Measurements from ENCODE around the gene WTIP. TPM values are rescaled to one million over a fixed set of nuclear protein-coding genes. Genes with fewer than 3 reads are reported as not detected.
A peak's percentile ranks its signal among the peaks of the same experiment; 100 is the strongest.
"Not testable (repeated sequence)": the region's sequence is repeated elsewhere in the genome, so short reads cannot be mapped to it uniquely, and the experiment has no call there.

WTIP gene
- total RNA-seq, 1 experiment from 2014 or later = 10.1 TPM

- not testable (repeated sequence) for DNase-seq (ENCODE audit: low read depth)
Observed at GRCh38 chr19:34478496-34478895, 3.1 kb upstream of the WTIP start.

GRCh38 chr19:34479396-34479795, 2.2 kb upstream of the WTIP start:
- no peak for DNase-seq (ENCODE audit: low read depth)

GRCh38 chr19:34480491-34480890, 1.1 kb upstream of the WTIP start:
- DNase-seq (ENCODE audit: low read depth) = no peak

DNA sequence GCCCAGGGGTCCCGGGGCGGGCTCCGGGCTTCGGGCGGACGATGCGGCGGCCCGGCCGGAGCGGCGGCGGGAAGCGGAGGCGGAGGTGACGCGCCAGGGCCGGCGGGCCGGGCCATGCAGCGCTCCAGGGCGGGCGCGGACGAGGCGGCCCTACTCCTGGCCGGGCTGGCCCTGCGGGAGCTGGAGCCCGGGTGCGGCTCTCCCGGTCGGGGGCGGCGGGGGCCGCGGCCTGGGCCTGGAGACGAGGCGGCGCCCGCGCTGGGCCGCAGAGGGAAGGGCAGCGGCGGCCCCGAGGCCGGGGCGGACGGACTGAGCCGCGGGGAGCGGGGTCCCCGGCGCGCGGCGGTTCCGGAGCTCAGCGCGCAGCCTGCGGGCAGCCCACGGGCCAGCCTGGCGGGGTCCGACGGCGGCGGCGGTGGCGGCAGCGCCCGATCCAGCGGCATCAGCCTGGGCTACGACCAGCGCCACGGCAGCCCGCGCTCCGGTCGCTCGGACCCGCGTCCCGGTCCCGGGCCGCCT, 362 bp downstream of the WTIP start:
- peak; percentile 29 for DNase-seq (ENCODE audit: low read depth)

GRCh38 chr19:34482380-34483250, 1.1 kb downstream of the WTIP start:
- no peak for DNase-seq (ENCODE audit: low read depth)

DNA sequence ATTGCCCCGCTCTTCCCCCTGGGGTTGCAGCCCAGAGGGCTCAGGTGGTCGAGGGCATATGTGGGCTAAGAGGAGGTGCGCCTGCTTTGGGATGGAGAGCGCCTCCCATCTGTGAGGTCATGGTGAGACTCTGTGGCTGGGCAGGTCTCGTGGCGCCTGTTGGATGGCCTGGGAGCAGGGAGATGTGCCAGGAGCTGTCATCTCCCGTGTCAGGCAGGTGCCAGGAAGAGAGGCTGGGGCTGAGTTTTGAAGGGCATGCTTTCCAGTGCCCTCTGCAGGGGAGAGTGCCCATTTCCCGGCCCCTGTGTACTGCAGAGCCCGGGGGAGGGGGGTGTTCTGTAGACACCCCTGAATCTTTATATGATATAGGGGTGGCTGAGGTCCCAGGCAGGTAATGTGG, 2.8 kb downstream of the WTIP start:
- DNase-seq (ENCODE audit: low read depth) = no peak

- DNase-seq (ENCODE audit: low read depth) = no peak
Observed at GRCh38 chr19:34485831-34486230, 4.3 kb downstream of the WTIP start.

GRCh38 chr19:34487651-34488051, 6.1 kb downstream of the WTIP start:
- DNase-seq (ENCODE audit: low read depth) = no peak

GRCh38 chr19:34489175-34489574, 7.6 kb downstream of the WTIP start:
- no peak for DNase-seq (ENCODE audit: low read depth)

DNA sequence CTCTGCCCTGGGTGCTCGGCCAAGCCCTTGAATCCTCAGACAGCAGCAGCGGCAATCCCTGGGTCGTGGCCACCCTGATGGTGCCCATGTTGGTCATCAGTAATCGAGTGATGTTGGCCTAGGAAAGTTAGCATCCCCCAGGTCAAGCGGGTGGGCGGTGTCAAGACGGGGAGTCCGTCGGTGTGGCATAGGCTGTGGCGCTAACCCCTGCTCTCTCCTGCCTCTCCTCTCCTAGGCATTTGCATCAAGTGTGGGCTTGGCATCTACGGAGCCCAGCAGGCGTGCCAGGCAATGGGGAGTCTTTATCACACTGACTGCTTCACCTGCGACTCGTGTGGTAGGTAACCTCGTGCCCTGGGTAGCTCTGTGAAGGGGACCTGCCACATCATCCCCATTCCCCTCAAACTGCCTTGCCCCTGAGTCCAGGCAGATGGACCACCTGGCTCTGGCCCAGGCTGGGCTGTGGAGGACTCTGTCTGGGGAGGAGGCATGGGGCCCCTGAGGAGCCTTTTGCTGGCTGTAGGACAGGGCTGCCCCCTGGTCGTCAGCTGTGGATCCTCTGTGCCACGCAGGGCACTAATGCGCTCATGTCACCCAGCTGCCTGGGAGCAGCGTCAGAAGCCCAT, 8.7 kb downstream of the WTIP start:
- DNase-seq (ENCODE audit: low read depth) = no peak

GRCh38 chr19:34493038-34493648, 11.6 kb downstream of the WTIP start:
- no peak for DNase-seq (ENCODE audit: low read depth)

DNA sequence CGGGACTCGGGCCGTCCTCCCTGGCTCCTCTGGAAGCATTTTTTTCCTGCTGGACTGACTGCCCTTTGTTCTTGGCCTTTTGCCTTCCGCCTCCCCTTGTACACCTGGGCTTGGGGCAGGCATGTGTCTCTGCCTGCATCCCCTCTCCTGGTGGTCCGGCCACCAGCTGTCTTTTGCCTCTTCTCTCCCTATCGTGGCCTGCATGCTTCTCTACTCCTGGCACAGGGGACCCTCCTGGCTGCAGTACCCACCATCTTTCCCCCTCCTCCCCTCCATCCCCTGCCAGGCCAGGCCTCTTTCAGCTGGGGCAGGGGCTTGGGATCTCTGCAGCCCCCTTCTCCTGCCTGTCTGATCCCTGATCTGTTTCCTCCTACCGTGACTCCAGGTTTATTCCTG, 12.1 kb downstream of the WTIP start:
- DNase-seq (ENCODE audit: low read depth) = no peak

GRCh38 chr19:34494601-34495000, 13.0 kb downstream of the WTIP start:
- no peak for DNase-seq (ENCODE audit: low read depth)

DNA sequence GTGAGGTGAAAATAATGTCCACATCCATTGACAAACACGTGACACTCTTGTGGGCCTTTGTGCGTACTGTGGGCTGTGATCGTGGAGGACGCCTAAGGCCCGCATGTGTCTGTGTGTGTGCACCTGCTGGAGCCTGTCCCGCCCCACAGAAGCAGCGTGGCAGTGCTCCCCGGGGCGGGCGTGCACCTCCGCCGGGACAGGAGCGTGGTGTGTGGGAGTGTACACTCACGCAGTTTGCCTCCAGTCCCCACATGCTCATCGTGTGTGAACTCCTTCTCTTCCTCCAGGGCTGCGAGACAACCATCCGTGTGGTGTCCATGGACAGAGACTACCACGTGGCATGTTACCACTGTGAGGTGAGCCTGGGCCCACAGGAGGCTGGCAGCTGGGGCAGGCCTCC, 13.9 kb downstream of the WTIP start:
- DNase-seq (ENCODE audit: low read depth) = no peak

GRCh38 chr19:34497112-34497805, 15.7 kb downstream of the WTIP start:
- DNase-seq (ENCODE audit: low read depth) = no peak

GRCh38 chr19:34499155-34499834, 17.7 kb downstream of the WTIP start:
- DNase-seq (ENCODE audit: low read depth) = no peak

GRCh38 chr19:34500656-34501120, 19.1 kb downstream of the WTIP start:
- DNase-seq (ENCODE audit: low read depth) = no peak

DNA sequence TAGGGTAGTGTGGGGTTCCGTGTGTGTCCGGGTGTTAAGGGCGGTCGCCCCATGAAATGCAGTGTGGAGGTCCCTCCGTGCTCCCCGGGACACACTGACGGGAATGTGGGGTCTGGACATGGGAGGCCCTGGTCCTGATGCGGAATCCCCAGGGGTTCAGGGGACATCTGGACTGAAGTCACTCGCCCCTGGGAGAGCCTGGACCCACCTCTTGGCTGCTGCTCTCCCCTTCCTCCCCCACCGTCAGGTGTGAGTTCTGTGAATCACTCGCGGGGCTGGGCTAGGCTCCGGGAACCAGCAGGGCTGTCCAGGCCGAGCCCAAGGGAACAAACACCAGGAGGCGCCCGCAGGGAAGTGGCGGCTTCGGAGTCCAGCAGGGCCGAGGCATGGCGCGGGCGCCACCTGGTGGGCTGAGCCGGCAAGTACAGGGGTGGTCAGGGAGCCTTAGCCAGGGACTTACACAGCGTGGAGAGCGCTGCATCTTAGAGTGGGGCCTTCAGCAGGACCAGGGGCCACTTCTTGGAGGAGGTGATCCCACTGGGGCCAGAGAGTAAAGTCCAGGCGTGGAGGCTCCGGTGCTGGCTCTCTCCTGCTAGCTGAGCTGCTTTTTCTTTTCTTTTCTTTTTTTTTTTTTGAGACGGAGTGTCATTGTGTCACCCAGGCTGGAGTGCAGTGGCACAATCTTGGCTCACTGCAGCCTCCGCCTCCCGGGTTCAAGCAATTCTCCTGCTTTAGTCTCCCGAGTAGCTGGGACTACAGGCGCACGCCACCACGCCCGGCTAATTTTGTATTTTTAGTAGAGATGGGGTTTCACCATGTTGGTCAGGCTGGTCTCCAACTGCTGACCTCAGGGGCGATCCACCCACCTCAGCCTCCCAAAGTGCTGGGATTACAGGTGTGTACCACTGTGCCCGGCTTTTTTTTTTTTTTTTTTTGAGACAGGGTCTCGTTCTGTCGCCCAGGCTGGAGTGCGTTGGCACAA, 20.1 kb downstream of the WTIP start:
- peak; percentile 80 for DNase-seq (ENCODE audit: low read depth)

DNA sequence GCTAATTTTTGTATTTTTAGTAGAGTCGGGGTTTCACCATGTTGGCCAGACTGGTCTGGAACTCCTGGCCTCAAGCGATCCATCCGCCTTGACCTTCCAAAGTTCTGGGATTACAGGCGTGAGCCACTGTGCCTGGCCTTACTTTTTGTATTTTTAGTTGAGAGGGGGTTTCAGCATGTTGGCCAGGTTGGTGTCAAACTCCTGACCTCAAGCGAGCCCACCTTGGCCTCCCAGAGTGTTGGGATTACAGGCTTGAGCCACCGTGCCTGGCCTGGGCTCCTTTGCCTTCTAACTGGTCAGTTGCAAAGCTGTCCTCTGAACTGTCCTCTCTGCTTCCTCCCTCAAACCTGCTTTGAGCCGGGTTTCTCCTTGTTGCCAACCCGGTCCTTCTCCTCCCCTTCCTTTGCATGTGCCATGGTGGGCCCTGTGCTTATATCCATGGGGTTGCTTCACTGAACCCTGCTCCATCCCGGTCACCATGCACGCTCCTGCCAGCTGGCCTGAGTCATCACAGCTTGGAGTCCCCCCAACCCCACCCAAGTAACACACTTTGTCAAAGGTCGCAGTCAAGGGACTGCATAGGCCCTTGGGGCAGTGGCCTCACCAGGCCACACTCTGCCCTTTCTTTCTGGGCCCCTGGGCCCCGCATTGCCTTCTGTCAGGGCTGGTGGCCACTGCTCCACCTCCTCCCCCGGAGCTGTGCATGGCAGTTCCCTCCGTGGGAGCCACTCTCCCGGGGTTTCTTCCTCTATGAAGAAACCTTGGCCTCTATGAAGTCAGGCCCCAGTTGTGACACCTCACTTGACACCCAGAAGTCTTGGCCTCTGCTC, 21.2 kb downstream of the WTIP start:
- no peak for DNase-seq (ENCODE audit: low read depth)

Data from M059J (cell line).